HepG2 (cell line): ENCODE data around the gene ARHGAP26. TPM values are rescaled to one million over a fixed set of nuclear protein-coding genes. Genes with fewer than 3 reads are reported as not detected.

Source experiments
- DNMT3B ChIP-seq: conservative IDR thresholded peaks from 2 replicates; pipeline ENCODE4 v1.6.1; 2016; ENCODE audit warnings: missing biosample characterization, control low read depth
- GATA4 ChIP-seq: sonication (generic); IDR thresholded peaks from 2 replicates; pipeline ENCODE4 v1.6.1; 2016; ENCODE audit warnings: antibody characterized with exemption, low read depth, borderline replicate concordance
- HNRNPL ChIP-seq: fragments of 200-400 bp; formaldehyde crosslinking; IDR thresholded peaks from 2 replicates; pipeline ENCODE4 v1.6.1; 2017; ENCODE audit warnings: mild to moderate bottlenecking, low read depth, low read length
- KDM6A ChIP-seq: IDR thresholded peaks from 2 replicates; pipeline ENCODE4 v1.6.1; 2016; ENCODE audit warnings: low read depth
- MTA1 ChIP-seq: sonication (generic); formaldehyde crosslinking; IDR thresholded peaks from 2 replicates; pipeline ENCODE4 v1.4.0; 2020; ENCODE audit warnings: missing genetic modification reagents, mild to moderate bottlenecking, borderline replicate concordance
- MXD4 ChIP-seq: IDR thresholded peaks from 2 replicates; pipeline ENCODE4 v1.6.1; 2016; ENCODE audit warnings: mild to moderate bottlenecking, missing biosample characterization, missing genetic modification reagents
- NAIF1 ChIP-seq: sonication (generic); formaldehyde crosslinking; IDR thresholded peaks from 2 replicates; pipeline ENCODE4 v1.5.0; 2020; ENCODE audit warnings: mild to moderate bottlenecking, missing genetic modification reagents, borderline replicate concordance
- NFE2L2 ChIP-seq: fragments of 150-350 bp; IDR thresholded peaks from 2 replicates; pipeline ENCODE4 v1.6.1; 2014; ENCODE audit warnings: low read length
- RARG ChIP-seq: sonication (generic); formaldehyde crosslinking; IDR thresholded peaks from 2 replicates; pipeline ENCODE4 v1.4.0; 2020; ENCODE audit warnings: low read depth, mild to moderate bottlenecking, missing genetic modification reagents
- SPEN ChIP-seq: sonication (generic); formaldehyde crosslinking; IDR thresholded peaks from 2 replicates; pipeline ENCODE4 v1.5.1; 2020; ENCODE audit warnings: low read depth, mild to moderate bottlenecking, missing genetic modification reagents
- SRSF9 ChIP-seq: fragments of 200-400 bp; formaldehyde crosslinking; IDR thresholded peaks from 2 replicates; pipeline ENCODE4 v1.6.1; 2018; ENCODE audit warnings: borderline replicate concordance, mild to moderate bottlenecking, low read depth, low read length; ENCODE audit not compliant: insufficient read depth, poor library complexity, severe bottlenecking
- THYN1 ChIP-seq: sonication (generic); formaldehyde crosslinking; IDR thresholded peaks from 2 replicates; pipeline ENCODE4 v1.8.1; 2023; ENCODE audit warnings: low read depth, mild to moderate bottlenecking, moderate library complexity, missing genetic modification reagents, borderline replicate concordance
- U2AF2 ChIP-seq: fragments of 200-400 bp; formaldehyde crosslinking; IDR thresholded peaks from 2 replicates; pipeline ENCODE4 v1.6.1; 2017; ENCODE audit warnings: low read depth, mild to moderate bottlenecking, low read length
- ZBTB38 ChIP-seq: sonication (generic); formaldehyde crosslinking; IDR thresholded peaks from 2 replicates; pipeline ENCODE4 v1.5.1; 2020; ENCODE audit warnings: mild to moderate bottlenecking, missing genetic modification reagents
- ZNF142 ChIP-seq: sonication (generic); formaldehyde crosslinking; IDR thresholded peaks from 2 replicates; pipeline ENCODE4 v1.4.0; 2020; ENCODE audit warnings: missing genetic modification reagents
- ZNF350 ChIP-seq: sonication (generic); formaldehyde crosslinking; IDR thresholded peaks from 2 replicates; pipeline ENCODE4 v1.4.0; 2020; ENCODE audit warnings: mild to moderate bottlenecking, low read depth, missing genetic modification reagents, borderline replicate concordance
- ZNF552 ChIP-seq: sonication (generic); formaldehyde crosslinking; IDR thresholded peaks from 2 replicates; pipeline ENCODE4 v1.9.0; 2022; ENCODE audit warnings: missing genetic modification reagents, mild to moderate bottlenecking, borderline replicate concordance
- ZNF672 ChIP-seq: sonication (generic); formaldehyde crosslinking; IDR thresholded peaks from 2 replicates; pipeline ENCODE4 v1.8.1; 2022; ENCODE audit warnings: missing genetic modification reagents
- ZNF724P ChIP-seq: sonication (generic); formaldehyde crosslinking; IDR thresholded peaks from 2 replicates; pipeline ENCODE4 v1.8.0; 2022; ENCODE audit warnings: missing genetic modification reagents, borderline replicate concordance
- ZNF841 ChIP-seq: sonication (generic); formaldehyde crosslinking; IDR thresholded peaks from 2 replicates; pipeline ENCODE4 v1.8.1; 2023; ENCODE audit warnings: missing genetic modification reagents, borderline replicate concordance
- ZNF879 ChIP-seq: sonication (generic); formaldehyde crosslinking; IDR thresholded peaks from 2 replicates; pipeline ENCODE4 v1.8.1; 2023; ENCODE audit warnings: missing genetic modification reagents
- ZSCAN25 ChIP-seq: sonication (generic); formaldehyde crosslinking; IDR thresholded peaks from 2 replicates; pipeline ENCODE4 v1.8.0; 2022; ENCODE audit warnings: mild to moderate bottlenecking, missing genetic modification reagents
- polyA plus RNA-seq, 8 experiments: library from polyadenylated mRNA; depleted of rRNA in 3 of 8; stranded (reverse) in 7 of 8; unstranded in 1 of 8; fragments of >200 nt; fragmentation: Illumina TruSeq in 4 of 8; extraction: Trizol in 4 of 8; gene quantifications; 2 replicates each; pipeline versions ENCODE4 v1.2.1 to v1.2.3, GENCODE V29; 2011 to 2016; ENCODE audit warnings: low read depth in 4 of 8, missing spikeins in 1 of 8, mixed read lengths in 1 of 8; ENCODE audit not compliant: insufficient read depth in 1 of 8
- total RNA-seq, 5 experiments: library from RNA; depleted of rRNA; stranded (reverse); fragments of >200 nt; fragmentation: Illumina TruSeq; extraction: Trizol; gene quantifications; 2 replicates each; pipeline ENCODE4 v1.2.3, GENCODE V29; 2016; ENCODE audit warnings: low read depth in 1 of 5
- TF ChIP-seq, protein P1 (sequence below): sonication (generic); formaldehyde crosslinking; IDR thresholded peaks from 2 replicates; pipeline ENCODE4 v1.4.0; 2020; ENCODE audit warnings: missing genetic modification reagents

The ARHGAP26 gene
- total and polyA plus RNA-seq, 2 of the 13 experiments (the other 11 are each of a cell fraction or from before 2014, with no cell fraction given), result 9.6 to 18.2 TPM

- TF ChIP-seq ZNF142 (CRISPR knock-in tag) (peak; percentile 68; the same call in 1 of the 2 replicates), ZNF552 (0 out of 2 replicates have a peak, but pooled peaks have one; percentile 28), MXD4 (CRISPR knock-in tag) (peak; percentile 70; the same call in 1 of the 2 replicates), ZBTB38 (CRISPR knock-in tag) (peak; percentile 84; the same call in 1 of the 2 replicates), ZNF350 (CRISPR knock-in tag) (peak; percentile 93; the same call in 1 of the 2 replicates), MTA1 (peak; percentile 95), KDM6A (peak; percentile 82), ZSCAN25 (CRISPR knock-in tag) (peak; percentile 92), ZNF841 (0 out of 2 replicates have a peak, but pooled peaks have one; percentile 50), GATA4 (0 out of 2 replicates have a peak, but pooled peaks have one; percentile 40), THYN1 (no peak), RARG (CRISPR knock-in tag) (no peak), ZNF879 (CRISPR knock-in tag) (no peak), NFE2L2 (peak; percentile 80; the same call in 1 of the 2 replicates), SPEN (peak; percentile 83; the same call in 1 of the 2 replicates), SRSF9 (no peak), U2AF2 (no peak), ZNF724P (CRISPR knock-in tag) (peak; percentile 88; the same call in 1 of the 2 replicates), NAIF1 (CRISPR knock-in tag) (no peak), DNMT3B (CRISPR knock-in tag) (0 out of 2 replicates have a peak, but pooled peaks have one; percentile 27), HNRNPL (0 out of 2 replicates have a peak, but pooled peaks have one; percentile 47), ZNF672 (CRISPR knock-in tag) (peak; percentile 69; the same call in 1 of the 2 replicates)
- TF ChIP-seq, protein P1, sequence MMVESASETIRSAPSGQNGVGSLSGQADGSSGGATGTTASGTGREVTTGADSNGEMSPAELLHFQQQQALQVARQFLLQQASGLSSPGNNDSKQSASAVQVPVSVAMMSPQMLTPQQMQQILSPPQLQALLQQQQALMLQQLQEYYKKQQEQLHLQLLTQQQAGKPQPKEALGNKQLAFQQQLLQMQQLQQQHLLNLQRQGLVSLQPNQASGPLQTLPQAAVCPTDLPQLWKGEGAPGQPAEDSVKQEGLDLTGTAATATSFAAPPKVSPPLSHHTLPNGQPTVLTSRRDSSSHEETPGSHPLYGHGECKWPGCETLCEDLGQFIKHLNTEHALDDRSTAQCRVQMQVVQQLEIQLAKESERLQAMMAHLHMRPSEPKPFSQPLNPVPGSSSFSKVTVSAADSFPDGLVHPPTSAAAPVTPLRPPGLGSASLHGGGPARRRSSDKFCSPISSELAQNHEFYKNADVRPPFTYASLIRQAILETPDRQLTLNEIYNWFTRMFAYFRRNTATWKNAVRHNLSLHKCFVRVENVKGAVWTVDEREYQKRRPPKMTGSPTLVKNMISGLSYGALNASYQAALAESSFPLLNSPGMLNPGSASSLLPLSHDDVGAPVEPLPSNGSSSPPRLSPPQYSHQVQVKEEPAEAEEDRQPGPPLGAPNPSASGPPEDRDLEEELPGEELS (CRISPR knock-in tag), result peak; percentile 95
Observed at GRCh38 chr5:142807372-142807911, 37.3 kb downstream of the ARHGAP26 start (continued).
